Measurements from ENCODE around the gene FUT3.

FUT3 gene

DNA sequence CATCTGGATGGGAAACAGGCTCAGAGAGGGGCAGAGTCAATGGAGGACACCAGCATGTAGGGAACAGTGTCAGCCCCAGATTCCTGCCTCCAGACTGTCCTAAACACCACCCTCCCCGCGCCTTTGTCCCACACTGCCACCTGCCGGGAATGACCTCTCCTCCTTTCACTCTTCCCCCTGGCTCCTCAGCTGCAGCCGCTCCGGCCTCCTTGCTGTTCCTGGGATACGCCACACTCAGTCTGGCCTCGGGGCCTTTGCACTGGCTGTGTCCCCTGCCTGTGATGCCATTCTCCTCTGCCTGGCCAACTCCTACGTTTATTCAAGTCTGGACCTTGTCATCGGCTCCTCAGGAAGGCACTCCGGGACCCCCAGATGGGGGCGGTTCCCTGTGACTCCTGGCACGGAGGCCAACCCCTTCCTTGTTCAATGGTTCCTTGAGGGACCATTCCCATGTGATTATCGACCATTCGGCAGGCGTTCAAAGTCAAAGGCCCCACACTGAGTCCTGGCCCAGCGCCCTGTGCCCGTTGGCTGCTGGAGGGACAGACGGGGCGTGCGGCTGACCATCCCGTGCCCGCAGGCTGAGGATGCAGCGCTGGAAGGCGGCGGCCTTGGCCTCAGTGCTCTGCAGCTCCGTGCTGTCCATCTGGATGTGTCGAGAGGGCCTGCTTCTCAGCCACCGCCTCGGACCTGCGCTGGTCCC is 27.5 kb downstream of the FUT3 start:
- DNase-seq (ENCODE audit: low read depth) = no peak

DNA sequence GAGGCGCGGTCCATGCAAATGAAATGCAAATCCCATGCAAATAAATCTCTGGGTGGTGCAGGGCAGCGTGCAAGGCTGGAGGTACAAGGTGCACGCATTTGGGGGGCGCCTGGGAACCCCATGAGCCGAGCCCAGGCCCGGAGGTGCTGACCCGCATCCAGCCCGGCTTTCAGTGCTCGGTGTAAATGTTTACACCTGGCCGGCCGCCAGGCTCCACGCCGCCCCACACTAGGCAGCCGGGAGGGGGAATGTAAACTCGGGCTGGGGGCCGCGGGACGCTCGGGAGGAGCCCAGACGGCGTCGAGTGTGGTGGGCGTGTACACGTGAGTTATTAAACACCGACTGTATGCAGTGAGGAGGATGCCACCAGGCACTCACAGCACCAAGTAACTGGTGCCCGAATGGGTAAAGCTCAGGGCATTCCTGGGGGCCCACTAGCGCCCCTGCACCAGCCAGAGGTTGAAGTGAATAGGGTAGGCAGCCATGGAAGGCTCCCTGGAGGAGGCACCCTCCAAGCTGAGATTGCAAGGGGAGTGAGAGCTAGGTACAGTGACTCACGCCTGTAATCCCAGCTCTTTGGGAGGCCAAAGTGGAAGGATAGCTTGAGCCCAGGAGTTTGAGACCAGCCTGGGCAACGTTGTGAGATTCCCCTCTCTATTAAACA is 28.9 kb downstream of the FUT3 start:
- no peak for DNase-seq (ENCODE audit: low read depth)

DNA sequence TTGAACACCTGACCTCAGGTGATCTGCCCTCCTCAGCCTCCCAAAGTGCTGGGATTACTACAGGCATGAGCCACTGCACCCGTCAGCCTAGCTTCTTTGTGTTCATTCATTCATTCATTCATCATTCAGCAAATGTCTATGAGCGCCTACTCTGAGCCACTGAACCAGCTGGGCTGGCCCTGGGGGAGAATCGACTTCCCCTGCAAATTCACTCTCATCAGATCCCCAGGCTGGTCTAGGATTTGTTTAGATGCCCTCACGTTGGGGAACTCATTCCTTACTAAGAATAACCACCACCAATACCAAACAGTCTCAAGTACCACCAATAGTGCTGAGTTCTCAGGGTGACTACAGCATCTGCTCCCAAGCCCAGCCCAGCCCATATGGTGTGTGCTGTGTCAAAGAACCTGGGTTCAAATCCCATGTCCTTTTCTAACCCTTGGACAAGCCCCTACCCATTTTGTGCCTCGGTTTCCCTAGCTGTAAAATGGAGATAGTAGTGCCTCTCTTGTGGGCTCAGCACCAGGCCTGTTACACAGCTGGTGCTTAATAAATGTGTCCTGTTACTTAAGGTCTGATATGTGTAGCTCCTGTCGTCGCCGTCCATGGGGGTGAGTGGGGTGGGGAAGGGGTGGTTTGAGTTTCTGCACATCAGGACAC is 29.6 kb downstream of the FUT3 start:
- no peak for DNase-seq (ENCODE audit: low read depth)

DNA sequence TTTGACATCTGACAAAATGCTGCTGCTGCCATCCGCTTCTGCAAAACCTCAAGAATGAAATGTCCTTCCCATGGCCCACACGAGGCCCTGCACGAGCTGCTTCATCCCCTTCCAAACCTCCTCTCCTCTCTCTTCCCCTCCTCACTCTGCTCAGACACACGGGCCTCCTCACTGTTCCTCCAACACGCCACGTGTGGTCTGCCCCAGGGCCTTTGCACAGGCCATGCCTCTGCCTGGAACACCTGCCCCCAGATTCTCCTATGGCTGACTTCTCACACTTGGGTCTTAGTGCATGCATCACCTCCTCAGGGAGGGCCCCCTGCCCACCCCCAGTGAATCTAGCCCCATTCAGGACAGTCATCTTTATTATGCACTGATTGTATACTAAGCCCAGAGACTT is 30.5 kb downstream of the FUT3 start:
- DNase-seq (ENCODE audit: low read depth) = no peak

DNA sequence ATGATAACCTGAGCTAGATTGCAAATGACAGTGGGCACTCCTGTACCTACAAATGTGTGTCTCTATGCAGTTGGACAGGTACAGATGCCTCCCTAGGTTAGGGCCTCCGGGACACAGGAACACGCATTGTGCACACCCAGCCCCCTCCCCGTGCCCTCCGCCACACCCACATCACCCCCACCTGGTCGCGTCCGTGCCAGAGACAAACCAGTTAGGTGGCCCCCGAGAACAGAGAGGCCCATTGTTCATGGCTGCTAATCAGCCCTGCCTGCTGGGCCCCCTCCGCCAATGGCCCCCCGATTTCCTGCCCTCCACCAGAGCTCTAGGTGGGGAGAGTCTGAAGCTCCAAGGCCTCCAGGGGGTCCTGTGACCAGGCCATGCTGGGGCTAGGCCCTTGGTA is 32.7 kb downstream of the FUT3 start:
- no peak for DNase-seq (ENCODE audit: low read depth)

DNA sequence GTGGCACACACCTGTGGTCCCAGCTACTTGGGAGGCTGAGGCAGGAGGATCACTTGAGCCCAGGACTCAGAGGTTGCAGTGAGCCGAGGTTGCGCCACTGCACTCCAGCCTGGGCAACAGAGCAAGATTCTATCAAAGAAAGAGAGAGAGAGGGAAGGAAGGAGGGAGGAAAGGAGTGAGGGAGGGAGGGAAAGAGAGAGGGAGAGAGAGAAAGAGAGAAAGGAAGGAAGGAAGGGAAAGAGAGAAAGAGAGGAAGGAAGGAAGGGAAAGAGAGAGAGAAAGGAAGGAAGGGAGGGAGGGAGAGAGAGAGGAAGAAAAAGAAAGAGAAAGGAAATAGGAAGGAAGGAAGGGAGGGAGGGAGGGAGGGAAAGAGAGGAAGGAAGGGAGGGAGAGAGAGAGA is 34.0 kb downstream of the FUT3 start:
- DNase-seq (ENCODE audit: low read depth) = no peak

DNA sequence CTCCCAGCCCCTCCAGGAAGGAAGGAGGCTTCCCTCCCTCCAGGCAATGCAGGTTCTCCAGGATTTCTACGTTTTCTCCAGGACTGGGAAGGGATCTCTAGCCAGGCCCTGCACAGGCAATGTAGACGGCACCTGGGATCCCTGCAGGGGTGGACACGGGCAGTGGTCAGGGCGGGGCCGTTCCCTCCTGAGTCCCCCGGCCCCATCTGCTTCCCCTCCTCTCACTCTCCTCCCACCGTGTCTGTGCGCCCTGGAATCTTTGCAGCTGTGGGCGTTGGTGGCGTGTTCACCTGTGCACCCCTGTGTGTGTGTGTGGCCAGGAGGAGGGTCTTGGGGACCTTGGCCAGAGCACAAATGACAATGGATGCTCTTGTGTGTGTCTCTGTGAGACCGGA is 36.4 kb downstream of the FUT3 start:
- DNase-seq (ENCODE audit: low read depth) = no peak

DNA sequence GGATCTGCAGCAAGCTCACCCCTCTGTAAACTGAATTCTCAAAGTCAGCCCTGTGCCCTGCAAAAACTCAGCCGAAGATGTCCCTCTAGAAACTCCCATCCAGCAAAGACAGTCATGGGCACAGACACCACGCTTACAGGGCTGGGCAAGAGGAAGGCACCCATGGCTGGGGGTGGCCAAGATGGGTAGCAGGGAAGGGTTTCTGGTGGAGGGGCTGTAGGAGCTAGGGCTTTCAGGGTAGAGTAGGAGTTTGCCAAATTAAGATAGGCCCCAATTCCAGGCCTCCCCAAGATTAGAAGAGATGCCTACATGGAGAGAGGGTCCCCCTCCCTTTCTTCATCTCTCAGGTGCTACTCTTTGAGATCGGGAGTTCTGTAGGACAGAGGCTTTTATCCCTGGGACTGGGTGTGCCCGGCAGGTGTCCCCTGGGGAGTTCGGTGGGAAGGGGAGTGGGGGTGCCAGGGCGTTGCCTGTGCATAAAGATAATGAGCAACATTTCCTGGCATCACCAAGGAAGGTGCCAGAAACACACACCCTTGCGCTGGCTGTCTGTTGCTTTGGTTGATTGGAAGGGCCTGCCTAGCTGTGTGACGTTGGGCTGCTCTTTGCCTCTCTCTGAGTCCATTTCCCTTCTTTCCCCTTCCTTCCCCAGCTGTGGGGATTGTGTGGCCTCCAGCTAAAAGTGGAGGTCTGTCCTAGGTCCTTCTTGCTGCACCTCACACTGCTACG is 37.0 kb downstream of the FUT3 start:
- no peak for DNase-seq (ENCODE audit: low read depth)

DNA sequence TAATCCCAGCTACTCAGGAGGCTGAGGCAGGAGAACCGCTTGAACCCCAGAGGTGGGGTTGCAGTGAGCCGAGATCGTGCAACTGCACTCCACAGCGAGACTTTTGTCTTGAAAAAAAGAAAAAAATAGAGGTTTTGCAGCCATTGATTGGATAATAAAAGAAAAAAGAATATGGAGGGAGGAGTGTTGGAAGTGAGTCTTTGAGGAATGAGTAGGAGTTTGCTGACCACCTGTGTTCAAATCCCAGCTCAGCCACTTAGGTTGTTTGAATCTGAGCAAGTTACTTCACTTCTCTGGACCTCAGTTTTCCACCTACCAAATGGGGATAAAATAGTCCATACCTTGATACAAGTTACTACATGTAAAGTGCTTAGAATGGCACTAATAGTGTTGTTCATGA is 40.1 kb downstream of the FUT3 start:
- DNase-seq (ENCODE audit: low read depth) = no peak

DNA sequence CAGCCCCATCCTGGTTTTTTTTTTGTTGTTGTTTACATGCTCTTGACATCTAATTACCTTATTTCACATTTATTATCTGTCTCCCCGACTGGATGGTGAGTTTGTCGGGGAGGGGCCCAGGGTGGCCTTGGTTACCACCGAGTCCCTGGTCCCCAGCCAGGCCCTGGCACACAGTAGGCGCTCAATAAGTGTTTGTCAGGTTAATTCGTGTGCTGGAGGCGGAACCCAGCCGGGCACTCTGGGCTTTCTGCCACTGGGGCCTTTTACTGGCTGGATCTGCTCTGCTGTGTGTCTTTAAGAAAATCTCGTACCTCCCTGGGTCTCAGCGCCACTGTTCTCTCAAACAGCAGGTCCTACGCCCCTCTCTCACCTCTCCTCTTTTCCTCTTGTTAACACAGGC is 41.8 kb downstream of the FUT3 start:
- DNase-seq (ENCODE audit: low read depth) = no peak

DNA sequence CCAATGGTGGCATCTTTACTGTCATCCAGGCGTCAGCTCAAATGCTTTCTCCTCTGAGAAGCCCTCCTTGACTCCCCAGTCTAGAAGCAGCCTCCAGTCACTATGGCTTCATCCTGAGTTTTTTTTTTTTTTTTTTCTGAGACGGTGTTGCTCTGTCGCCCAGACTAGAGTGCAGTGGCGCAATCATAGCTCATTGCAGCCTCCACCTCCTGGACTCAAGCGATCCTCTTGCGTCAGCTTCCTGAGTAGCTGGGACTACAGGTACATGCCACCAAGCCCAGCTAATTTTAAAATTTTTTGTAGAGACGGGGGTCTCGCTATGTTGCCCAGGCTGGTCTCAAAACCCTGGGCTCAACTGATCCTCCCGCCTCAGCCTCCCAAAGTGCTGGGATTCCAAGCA is 42.2 kb downstream of the FUT3 start:
- no peak for DNase-seq (ENCODE audit: low read depth)

DNA sequence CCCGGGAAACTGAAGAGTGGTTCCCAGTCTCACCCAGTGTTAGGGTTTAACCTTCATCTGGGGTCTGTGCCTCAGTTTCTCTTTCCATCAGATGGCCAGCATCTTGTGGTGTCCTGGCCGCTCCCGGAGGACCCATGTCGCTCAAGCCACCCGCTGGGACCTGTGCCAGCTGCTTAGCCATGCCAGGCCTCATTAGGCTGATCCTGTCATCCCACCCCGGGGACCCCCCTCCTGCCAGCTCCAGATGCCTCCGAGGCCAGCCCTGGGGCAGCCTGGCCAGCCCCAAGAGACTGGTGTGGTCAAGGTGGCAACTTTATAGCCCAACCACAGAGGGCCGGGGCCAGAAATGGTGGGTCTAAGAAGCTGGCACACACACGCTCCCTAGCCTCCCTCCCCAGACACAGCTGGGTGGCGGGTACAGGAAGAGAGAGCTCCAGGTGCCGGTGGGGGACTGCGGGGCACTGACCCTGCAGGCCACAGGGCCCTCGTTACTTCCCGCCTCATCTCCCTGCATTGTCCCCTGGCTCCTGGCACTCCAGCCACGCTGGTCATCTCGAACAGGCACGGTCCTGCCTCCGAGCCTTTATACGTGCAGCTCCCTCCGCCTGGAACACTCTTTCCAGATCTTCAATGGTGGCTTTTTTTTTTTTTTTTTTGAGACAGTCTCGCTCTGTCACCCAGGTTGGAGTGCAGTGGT is 43.0 kb downstream of the FUT3 start:
- no peak for DNase-seq (ENCODE audit: low read depth)

DNA sequence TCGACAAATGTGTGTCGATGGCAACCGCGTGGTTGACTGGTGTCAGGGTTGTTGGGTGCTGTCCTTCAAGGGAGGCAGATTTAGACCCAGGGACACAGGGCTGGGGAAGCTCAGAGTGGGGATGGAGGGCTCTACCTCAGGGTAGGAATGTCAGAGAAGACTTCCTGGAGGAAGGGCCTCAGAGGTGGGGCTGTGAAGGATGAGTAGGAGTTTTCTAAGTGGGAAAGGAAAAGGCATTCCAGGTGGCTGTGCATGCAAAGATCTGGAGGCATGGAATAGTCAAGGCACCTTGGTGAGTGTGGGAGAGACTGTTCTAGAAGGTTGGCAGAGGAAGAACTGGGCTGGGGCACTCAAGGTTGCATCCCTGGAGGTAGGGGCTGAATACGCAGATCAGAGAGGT is 44.3 kb downstream of the FUT3 start:
- no peak for DNase-seq (ENCODE audit: low read depth)

DNA sequence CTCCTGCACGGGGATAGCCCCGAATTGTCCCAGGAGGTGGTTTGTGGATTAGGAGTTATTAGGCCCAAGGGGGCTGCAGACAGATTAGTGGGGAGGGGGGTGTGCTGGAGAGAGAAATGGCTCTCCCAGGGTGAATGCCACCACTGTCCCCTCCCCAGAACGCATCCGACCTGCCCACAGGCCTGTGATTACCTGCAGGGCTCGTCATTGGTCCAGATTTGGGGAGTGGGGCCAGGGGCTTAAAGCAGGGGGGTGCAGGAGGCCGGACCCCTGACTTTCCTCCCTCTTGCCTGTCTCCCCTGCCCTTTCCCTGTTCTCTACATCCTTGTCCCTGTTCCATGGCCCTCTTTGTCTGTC is 45.1 kb downstream of the FUT3 start:
- no peak for DNase-seq (ENCODE audit: low read depth)

DNA sequence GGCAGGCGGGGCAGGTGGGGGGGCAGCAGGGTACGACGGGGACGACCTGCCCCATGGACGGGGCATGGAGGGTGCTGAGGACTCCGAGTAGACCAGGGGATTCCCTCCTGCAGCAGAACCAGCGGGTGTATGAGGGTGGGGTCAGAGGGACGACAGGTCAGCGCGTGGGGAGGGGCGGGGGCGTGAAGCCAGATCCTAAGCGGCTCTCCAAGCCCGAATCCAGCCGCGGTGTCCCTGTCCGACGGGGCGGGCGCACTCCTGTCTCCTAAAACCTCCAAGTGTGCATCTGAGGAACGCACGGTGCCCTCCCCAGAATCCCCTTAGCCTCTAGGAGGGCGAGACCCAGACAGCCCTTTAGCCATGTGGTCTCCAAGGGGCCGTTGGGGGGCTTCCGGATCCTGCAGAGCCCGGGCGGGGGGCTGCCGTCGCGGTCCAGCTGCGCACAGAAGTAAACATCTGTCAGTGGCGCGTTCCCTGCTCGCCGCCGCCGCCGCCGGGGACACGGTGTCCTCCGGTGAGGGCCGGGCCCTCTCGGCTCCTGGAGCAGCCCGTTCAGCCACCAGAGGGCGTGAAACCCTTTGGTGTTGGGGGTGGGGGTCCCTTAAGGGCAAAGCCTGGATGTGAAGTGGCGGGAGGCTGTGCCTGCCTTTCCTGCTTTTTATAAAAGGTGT is 45.7 kb downstream of the FUT3 start:
- DNase-seq (ENCODE audit: low read depth) = no peak

DNA sequence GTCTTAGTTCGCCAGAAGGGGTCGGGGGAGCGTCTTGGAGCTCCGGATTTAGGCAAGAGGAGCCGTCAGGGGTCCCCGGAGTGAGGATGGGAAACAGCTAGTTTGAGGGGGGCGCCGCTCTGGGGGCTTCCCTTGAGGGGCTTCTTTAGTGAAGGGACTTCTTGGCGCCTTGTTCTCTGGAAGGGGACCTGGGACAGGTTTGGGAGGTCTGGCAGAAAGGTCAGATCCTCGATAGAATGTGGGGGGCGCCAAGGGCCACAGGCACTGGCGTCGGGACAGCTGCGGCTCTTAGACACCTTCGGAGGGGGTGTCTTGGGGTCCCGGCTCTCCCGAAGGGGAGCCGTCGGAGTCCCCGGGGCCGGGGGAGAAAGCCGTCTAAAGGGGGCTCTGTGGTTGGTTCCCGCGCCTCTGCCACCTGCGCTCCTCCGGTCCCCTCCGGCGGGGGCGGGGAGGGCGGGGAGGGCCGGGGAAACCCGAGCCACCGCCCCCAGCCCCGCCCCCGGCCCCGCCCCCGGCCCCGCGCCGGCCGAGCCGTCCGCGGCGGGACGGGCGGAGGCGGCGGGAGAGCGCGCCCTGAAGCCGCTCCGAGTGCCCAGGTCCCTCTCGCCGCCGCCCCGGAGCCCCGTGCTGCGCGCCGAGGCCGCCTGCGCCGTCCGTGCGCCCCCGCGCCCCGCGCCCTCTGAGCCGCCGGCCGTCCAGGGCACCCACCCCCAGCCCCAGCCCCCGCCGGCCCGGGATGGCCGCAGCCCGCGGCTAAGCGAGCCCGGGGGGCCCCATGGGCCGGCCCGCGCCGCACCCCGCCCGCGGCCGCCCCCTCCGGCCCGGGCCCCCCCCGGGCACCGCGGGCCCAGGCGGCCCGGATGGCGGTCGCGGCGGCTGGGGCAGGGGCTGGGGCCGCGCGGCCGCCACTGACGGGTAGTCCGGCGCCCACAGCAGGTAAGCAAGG is 46.5 kb downstream of the FUT3 start, which contains the start of gene NRTN:
Gene NRTN, plus strand, starts transcription at position 552 of the 946 bp plus-strand sequence. CDS start 19,099 bp downstream, outside the sequence.
- DNase-seq (ENCODE audit: low read depth) = no peak

DNA sequence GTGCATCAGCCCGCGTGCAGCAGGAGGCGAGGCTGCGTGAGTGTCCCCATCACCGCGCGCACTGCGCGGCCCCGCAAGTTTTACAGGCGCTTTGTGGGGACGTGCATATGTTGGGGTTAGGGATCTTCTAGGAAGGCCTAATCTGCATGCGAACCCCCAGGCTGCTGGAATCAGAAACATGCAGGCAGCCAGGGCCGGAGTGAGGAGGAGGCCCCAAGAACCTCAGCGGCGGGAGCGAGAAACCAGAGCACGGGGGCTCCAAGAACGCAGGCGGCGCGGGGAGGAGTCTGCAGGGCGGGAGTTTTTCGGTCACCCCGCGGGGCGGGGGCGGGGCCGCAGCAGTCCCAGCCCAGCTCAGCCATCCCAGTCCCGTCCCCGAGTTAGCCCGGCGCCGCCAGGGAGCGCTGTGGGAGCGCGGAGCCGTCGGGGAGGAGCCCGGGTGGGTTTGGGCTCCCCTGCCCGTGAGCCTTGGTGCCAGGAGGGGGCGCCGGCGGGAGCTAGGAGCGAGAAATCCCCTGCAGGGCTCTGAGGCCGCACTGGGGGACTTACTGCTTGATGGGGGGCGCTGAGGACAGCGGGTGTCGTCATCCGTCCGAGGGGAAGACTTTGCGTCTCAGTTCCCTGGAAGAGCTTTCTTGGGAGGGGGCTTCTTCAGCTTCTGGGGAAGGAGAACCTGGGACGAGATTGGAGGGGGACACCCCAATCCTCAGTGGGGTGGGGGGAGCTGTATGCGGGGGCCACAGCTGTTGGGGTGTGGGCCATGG is 47.3 kb downstream of the FUT3 start:
- DNase-seq (ENCODE audit: low read depth) = peak; percentile 75

DNA sequence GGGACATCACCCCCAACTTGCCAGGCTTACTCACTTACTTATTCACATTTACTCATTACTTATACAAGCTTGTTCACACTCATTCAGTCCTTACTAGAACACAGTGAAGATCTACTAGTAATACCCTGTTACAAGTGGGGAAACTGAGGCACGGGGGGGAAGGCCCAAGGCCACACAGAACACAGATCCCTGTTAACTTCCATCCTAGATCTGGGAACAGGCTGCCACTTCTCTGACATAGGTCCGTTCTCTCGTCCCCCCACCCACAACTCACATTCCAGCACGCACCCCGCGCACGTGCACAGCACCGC is 47.9 kb downstream of the FUT3 start:
- no peak for DNase-seq (ENCODE audit: low read depth)

DNA sequence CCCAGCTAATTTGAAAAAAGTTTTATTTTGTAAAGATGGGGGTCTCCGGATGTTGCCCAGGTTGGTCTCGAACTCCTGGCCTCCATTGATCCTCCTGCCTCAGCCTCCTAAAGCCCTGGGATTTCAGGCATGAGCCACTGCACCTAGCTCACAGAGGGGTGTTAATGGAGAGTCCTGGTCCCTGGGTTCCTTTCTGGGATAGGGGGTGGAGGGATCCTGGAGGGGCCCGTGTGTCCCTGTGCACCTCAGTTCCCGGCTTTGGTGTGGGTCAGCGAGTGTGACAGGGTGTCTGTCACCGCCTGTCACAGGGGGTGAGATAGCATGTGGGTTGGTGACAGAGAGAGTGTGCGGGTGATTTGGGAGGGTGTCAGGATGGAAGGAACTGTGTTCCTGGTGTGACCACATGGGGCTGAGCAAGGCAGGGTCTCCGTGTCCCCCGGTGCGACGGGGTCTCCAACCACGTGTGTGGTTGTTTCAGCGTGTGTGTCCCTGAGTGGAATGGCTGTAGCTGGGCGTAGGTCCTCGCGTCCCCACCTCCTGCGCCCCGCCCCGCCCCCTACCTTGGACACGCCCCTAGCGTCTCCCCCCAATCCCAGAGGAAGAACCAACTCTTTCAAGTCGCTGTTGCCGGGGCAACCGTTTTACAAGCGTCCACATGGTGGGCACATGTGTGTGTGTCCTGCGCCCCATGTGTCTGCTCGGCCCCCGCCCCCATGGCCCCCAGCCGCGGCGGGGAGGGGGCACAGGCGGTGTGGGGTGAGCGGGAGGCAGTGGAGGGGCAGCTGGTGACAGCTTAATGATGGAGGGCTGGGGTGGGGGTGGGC is 49.2 kb downstream of the FUT3 start:
- peak; percentile 21 for DNase-seq (ENCODE audit: low read depth)

All from fibroblast of the conjunctiva (primary cell).